ENCODE results near the gene CYRIA.

DNA sequence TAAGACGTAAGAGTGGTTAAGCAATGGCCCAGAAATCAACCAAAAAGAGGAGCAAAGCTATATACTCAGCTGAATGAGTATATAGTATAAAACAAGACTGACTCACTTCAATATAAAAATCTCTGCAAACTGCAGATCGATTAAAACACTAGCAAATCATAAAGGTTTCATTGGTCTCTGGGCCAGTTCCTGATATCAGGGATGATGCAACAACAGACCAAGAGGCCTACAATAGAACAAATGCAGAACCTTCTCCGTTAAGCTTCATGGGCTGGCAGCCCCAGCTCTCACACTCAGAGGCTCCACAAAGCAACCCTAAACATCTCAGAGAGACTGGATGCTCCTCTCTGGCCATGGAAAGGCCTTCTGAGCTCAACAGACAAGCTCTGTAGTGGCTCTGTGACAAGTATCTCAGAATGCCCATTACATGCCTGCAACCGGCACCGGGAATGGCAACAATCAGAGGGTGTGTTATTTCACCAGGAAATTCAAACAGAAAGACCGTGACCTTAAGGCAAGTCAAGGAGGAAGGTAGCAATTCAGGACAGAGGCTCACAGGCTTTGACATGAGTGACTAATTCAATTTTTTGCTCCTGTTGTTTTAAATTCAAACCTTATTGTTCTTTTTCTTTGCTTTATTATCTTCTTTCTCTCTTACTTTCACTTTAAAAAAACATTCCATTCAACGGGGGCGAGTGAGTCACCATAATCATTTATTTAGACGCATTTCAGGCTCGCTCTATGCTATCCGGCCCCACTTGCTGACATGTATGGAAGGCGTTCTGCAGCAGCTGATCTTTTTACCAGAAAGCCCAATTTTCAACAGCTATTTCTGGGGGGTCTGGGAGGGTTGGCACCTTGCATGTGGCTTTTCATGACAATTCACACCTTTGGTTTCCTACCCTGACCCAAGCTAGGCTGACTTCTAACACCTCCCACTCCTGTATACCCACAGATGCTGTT lies 15.1 kb downstream of the CYRIA start:
- TF ChIP-seq, protein P1, sequence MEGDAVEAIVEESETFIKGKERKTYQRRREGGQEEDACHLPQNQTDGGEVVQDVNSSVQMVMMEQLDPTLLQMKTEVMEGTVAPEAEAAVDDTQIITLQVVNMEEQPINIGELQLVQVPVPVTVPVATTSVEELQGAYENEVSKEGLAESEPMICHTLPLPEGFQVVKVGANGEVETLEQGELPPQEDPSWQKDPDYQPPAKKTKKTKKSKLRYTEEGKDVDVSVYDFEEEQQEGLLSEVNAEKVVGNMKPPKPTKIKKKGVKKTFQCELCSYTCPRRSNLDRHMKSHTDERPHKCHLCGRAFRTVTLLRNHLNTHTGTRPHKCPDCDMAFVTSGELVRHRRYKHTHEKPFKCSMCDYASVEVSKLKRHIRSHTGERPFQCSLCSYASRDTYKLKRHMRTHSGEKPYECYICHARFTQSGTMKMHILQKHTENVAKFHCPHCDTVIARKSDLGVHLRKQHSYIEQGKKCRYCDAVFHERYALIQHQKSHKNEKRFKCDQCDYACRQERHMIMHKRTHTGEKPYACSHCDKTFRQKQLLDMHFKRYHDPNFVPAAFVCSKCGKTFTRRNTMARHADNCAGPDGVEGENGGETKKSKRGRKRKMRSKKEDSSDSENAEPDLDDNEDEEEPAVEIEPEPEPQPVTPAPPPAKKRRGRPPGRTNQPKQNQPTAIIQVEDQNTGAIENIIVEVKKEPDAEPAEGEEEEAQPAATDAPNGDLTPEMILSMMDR (IDR thresholded peaks at IDR 0.05): no peak
- no peak for TF ChIP-seq POLR2A (IDR thresholded peaks at IDR 0.05)

Data from breast epithelium (tissue), 3 donors.